HL-60 (cell line): ENCODE data around the gene MAP2K6.

Source experiments
- GABPA ChIP-seq: IDR thresholded peaks from 2 replicates; pipeline ENCODE4 v1.6.1; 2012; ENCODE audit warnings: low read depth
- TF ChIP-seq, protein P1 (sequence below): IDR thresholded peaks from one replicate; pipeline ENCODE4 v1.5.1; 2011; ENCODE audit warnings: low read length, control low read depth, inconsistent platforms; ENCODE audit not compliant: insufficient read depth

DNA sequence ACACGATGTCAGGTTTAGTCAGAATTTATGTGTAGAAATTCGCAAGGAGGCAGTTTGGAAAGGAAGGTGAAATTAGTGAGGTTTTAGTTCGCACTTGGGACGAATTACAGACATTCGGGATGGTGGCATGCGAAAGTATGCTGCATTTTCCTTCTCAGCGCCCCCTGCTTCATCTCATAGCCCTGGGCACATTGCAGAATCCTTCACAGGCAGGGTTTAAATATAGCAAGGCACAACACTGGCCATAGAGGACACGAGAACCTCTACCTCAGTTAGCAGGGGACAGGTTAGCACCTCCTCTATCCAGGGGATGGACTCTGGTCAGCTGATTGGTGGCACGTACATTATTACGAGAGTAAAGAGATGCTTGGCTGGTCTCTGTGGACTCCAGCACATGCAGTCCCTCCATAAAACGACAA is 47.5 kb downstream of the MAP2K6 start:
- TF ChIP-seq, protein P1, sequence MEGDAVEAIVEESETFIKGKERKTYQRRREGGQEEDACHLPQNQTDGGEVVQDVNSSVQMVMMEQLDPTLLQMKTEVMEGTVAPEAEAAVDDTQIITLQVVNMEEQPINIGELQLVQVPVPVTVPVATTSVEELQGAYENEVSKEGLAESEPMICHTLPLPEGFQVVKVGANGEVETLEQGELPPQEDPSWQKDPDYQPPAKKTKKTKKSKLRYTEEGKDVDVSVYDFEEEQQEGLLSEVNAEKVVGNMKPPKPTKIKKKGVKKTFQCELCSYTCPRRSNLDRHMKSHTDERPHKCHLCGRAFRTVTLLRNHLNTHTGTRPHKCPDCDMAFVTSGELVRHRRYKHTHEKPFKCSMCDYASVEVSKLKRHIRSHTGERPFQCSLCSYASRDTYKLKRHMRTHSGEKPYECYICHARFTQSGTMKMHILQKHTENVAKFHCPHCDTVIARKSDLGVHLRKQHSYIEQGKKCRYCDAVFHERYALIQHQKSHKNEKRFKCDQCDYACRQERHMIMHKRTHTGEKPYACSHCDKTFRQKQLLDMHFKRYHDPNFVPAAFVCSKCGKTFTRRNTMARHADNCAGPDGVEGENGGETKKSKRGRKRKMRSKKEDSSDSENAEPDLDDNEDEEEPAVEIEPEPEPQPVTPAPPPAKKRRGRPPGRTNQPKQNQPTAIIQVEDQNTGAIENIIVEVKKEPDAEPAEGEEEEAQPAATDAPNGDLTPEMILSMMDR = no peak
- no peak for TF ChIP-seq GABPA
